ENCODE measurements around the gene ZNF574.

ZNF574 gene

DNA sequence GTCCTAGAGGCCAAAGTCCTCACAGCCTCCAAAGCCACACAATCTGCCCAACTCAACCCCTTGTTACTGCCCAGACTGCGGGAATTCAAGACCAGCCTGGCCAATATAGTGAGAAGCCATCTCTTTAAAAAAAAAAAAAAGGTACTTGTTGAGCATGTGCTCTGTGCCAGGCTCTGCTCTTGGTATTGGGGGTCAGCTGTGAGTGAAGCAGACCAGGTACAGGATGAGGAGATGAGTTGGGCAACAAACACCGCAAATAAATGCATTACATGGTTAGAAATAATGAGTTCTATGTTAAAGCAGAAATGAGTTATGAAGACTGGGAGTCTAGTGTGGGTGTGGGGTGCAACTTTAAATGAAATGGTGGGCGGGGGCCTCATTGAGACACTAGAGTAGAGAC is 15.8 kb upstream of the ZNF574 start:
- no peak for DNase-seq

DNA sequence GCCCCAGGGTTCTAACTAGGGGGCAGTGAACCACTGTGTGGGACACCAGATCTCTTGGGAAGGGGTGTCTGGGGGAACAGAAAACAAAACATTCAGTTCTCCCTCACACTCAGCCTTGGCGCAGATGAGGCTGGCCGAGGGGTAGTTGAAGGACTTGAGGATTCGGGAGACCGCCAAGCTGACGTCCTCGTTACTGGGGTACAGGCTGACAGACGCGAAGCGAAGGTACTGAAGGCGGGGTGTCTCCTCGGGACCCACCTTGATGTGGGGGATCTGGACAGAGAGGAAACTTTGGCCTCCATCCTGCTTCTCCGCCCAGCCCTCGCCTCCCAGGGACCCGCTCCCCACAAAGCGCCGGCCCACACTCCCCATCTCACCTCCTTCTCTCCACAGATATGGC is 13.6 kb upstream of the ZNF574 start:
- DNase-seq = no peak

DNA sequence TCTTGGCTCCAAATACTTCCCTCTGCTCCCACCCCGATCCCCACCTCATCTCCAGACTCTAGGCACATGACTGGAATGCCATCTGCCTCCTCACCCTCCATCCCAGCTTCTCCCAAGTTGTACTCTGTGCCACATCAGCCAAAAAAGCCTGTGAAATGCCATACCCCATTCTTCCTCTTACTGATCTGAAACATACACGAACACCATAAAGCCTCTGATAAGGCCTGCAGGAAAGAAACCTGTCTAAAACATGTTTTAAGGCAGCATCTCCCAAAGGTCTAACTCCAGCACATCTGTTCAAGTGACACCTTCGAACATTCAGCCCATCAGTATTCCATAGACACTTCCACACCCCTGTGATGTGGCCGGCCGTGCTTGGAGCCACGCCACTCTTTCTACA is 11.5 kb upstream of the ZNF574 start:
- DNase-seq = no peak

DNA sequence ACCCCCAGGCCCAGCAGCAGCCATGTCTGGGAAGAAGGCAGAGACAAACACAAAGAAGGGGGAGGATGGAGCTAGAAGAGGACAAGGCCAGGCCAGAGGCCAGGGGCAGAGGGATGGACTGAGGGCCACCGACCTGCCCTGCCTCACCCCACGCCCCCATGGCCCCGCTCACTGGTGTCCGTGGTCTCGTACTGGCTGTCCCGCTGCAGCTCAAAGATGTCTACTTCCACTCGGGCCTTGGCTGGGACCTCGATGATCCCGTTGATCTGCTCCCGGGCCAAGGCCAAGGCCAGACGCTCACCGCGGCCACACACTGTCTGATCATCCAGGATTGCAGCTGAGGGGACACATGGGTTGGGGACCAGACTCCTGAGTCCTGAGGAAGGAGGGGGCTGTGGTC is 10.9 kb upstream of the ZNF574 start:
- no peak for DNase-seq

DNA sequence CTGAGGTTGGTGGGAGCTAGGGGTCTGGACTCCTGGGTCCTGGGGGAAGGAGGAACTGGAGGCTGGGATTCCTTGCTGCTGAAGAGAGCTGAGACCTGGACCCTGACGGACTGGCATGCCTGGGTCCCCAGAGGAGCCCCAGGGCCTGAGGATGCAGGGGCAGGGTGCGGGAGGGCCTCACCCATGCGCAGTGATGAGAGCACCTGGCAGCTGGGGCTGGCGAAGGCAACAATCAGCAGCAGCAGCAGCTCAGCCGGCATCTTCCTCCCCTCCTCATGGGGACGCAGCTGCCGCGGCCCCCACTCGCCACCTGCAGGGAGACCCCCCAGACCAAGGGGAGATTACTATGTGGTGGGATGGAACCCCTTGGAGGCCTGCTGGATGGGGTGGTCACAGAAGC is 10.5 kb upstream of the ZNF574 start:
- DNase-seq = no peak

DNA sequence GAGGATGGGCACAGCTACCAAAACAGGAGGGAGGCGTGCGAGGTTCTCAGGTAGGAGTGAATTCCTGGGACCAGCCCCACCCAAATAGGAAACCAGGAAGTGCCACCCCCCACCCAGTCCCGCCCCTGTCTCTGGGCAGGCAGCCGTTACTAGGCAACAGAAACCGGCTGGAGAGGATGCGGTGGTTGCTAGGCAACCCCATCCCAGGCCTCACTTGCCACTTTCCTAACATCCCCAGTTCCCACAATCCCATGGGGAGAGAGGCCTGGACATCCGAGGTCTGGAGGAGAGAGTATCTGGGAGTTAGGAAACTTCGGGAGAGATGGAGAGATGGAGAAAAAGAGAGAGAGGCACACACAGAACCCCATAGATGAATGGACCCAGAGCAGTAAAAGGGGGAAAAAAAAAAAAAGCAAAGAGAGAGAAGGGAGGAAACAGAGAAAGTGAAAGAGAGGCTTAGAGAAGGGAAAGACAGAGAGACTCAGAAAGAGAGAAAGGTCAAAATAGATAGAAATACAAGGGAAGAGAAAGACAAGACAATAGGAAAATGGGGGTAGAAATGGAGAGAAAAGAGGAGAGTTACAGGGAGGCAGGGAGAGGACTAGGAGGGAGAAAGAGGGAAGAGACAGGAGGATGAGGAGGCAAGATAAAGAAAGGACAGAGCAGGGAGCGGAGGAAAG is 9.8 kb upstream of the ZNF574 start:
- peak; percentile 15 for DNase-seq

DNA sequence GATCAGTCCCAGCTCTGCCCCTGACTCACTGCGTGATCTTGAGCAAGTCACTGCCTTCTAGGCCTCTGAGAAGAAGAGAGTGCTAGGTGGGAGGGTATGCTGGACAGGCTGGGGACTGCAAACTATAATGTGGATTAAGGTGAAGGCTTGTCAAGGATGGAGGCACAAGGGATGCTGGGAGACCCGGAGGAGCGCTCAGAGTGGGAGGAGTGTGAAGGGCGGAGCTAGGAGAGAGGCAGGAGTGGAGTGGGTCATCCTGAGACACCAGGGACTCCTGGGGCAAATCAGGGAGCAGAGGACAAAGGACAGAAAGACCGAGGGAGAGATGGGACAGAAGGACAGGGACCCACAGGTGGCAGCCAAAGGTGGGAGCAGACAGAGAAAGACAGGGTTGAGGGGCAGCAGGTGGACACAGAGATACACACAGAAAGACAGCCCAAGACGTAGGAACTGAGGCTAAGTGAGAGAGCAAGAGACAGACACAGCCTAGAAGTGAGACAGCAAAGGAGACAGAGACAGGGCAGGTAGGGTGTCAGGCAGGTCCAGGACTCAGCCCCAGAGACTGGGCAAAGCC is 8.6 kb upstream of the ZNF574 start:
- no peak for DNase-seq

DNA sequence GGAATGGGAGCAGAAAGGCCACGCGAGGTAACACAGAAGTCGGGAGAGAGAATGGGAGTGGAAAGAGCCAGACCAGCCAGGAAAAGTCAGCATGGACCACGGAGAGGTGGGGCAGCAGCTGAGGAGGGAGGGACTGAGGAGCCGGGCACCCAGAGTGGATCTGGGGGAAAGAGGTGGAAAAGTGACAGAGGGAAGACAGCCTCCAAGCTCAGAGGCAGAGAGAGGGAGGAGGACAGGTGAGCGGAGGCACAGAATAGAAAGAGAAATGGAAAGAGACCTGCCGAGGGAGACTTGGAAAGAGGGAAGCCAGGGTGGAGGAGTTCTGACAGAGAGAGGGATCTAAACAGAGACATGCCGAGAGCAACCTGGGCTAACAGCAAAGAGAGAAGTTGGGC is 7.6 kb upstream of the ZNF574 start:
- DNase-seq = no peak

DNA sequence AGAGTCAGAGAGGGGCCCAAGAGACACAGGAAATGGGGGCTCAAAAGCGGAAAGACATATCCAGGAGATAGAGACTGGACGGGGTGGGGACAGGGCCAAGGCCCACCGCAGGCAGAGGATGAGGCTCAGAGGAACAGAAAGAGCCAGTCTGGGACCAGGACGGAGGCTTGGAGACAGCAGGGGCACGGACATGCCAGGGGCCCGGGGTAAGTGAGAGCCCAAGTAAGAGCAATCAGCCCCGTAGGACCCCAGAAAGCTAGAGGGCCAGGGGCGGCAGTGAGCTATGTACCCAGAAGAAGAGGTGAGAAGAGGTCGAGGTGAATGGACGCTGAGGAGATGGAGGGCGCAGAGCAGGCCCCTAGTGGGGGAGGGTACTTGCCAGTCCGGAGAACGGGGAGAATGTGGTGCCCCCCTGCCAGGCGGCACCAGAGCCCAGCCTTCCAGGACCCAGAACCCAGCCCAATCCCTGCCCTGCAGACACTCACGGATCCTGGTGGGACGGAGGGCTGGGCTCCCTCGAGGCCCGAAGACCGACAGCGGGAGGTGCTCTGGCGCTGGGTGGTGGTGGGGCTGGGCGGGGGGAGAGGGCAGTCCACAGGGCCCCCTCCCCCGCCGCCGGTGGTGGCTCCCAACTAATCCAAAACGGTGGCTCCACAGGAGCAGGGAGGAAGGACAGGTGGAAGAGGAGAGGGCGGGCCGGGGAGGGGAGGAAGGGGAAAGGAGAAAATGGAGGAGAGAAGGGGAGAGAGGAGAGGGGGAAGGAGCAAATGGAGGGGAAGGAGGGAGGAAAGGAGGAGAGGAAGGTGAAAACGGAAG is 7.0 kb upstream of the ZNF574 start:
- no peak for DNase-seq

DNA sequence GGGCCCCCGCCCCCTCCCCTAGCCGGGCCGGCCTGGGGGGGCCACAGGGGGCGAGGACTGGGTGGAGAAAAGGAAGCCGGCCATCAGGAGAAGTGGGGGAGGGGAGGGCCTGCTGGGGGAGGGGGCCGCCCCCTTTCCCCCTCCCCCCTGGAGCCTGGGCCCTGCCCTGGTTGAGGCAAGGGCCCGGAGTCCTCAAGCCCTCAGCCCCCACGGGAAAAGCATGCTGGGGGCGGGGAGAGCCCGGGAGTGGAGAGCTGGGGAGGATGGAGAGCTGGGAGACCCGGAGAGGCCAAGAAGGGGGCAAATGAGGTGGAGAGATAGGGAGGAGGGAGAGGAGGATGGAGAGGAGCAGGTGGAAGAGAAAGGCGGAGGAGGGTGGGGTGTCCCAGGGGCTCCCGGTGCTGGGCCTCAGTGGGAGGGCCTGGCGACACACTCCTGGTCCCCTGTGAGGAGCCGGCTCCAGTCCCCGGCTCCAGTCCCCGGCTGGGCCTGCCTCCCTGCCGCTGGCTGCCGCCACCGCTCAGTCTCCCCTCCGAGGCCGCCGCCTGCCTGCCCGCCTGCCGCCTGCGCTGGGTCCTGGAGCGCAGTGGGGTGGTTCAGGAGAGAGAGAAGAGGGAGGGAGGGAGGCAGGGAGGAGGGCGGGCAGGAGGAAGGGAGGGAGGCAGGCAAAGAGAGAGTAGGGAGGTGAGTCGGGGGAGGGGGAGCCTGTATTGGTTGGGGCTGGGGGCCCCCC is 6.2 kb upstream of the ZNF574 start, which contains the start of gene GRIK5:
TSS of gene GRIK5 (minus strand) at position 588 of the 733 bp plus-strand sequence. CDS start 4,436 bp downstream, outside the sequence.
- no peak for DNase-seq

DNA sequence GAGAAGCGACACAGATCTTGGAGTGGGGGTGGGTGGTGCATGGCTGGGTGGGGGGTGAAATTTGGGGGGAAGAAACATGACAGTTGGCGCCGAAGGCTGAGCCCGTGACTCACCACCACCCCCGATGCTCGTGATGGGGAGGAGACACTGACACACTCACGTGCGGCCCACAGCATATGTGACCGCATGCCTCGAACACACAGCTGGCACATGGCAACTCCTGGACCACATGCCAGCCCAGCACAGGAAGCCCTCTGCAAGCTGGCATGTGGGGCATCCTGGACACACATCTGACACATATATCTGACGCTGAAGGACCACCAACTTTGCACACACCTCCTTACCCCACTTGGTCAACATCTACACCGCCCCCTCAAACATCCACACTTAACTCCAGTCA is 4.7 kb upstream of the ZNF574 start:
- no peak for DNase-seq

DNA sequence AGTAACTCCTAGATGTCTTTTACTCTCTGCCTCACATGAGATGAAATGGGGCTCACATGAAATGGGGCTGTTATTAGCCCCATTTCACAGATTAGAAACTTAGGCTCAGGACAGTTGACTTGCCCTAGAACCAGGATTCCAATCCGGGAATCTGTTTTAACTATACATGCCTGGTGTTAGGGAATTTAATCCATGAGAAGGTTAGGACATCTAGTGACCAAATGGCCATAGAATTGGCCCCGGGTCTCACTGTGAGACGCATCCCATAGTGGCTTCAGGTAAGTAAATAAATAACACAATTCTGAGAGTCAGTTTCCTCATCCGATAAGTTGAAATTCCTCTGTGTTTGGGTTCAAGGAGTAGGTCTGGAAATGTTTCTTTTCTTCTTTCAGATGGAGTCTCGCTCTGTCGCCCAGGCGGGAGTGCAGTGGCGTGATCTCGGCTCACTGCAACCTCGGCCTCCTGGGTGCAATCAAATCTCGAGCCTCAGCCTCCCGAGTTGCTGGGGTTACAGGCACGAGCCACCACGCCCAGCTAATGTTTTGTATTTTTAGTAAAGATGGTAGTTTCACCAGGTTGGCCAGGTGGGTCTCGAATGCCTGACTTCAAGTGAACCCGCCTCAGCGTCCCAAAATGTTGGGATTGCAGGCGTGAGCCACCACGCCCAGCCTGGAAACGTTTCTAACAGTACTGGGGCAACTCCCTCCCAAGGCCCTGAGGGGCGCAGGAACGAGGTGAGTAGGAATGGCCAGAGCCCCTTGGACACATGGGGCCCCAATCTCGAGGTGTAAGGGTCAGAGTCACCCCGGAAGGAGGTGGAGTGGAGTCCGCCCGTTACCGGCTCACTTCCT is 1.2 kb upstream of the ZNF574 start:
- DNase-seq = peak; percentile 15

DNA sequence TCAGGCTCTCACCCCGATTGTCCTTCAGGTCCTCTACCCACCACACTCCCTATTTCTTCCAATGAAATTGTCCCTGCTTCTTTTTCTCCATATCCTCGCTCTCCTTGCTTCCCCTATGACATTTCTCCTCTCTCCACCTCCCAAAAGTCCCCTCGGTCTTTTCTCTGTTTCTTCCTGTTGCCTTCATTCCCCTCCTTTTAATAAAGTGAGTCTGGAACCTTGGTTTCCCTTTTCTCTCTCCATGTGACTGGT is 676 bp upstream of the ZNF574 start:
- no peak for DNase-seq

DNA sequence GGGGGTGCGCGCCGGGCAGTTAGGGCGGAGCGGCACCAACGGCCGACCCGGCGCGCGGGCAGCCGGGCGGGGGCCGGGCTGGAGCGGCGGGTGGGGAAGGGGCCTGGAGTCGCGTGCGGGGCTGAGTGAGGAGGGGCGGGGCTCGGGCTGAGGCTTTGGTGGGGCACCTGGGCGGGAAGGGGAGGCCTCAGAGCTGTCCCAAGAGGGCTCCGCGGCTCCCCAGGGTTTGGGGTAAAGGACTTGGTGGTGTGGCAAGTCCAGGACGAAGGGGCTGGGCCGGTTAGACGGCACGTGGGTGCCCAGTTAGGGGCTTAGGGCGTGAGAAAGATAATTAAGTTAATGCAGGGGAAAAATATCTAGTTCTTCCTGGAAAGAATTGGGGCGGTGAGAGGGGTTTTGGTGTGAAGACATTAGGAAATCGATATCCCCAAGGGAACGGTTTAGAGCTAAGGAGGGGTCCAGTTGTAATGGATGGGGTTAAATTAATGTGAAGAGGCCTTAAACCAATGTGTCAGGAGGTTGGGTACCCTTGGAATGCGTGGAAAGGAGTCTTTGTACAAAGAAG is 496 bp downstream of the ZNF574 start:
- DNase-seq = no peak

DNA sequence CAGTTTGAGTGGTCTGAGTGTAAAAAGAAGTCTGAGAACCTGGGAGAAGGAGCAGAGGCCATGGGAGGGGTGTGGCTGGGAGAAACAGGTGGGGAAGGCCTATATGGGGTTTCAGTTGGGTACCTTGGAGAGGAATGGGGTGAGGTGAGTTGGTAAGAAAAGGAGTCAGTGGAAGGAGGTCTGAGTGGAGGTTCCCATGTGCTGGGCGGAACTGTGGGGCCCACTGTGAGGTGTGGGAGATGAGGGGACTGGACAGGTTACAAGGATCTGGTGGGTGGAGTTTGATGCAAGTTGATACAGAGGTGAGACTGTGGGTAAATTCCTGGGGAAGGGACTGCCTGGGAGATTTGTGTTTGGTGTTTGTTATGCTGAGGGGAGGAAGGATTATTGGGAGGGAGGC is 2.1 kb downstream of the ZNF574 start:
- DNase-seq = no peak

DNA sequence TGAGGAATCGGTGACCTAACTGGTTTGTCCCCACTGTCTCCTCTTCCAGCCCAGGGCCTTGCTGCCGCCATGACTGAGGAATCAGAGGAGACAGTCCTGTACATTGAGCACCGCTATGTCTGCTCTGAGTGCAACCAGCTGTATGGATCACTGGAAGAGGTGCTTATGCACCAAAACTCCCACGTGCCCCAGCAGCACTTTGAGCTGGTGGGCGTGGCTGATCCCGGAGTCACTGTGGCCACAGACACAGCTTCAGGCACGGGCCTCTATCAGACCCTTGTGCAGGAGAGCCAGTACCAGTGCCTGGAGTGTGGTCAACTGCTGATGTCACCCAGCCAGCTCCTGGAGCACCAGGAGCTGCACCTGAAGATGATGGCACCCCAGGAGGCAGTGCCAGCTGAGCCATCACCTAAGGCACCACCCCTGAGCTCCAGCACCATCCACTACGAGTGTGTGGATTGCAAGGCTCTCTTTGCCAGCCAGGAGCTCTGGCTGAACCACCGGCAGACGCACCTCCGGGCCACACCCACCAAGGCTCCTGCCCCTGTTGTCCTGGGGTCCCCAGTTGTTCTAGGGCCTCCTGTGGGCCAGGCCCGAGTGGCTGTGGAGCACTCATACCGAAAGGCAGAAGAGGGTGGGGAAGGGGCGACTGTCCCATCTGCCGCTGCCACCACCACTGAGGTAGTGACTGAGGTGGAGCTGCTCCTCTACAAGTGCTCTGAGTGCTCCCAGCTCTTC is 2.7 kb downstream of the ZNF574 start:
- DNase-seq = no peak

DNA sequence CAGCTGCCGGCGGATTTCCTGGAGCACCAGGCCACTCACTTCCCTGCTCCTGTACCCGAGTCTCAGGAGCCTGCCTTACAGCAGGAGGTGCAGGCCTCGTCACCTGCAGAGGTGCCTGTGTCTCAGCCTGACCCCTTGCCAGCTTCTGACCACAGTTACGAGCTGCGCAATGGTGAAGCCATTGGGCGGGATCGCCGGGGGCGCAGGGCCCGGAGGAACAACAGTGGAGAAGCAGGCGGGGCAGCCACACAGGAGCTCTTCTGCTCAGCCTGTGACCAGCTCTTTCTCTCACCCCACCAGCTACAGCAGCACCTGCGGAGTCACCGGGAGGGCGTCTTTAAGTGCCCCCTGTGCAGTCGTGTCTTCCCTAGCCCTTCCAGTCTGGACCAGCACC is 3.3 kb downstream of the ZNF574 start:
- DNase-seq = no peak

DNA sequence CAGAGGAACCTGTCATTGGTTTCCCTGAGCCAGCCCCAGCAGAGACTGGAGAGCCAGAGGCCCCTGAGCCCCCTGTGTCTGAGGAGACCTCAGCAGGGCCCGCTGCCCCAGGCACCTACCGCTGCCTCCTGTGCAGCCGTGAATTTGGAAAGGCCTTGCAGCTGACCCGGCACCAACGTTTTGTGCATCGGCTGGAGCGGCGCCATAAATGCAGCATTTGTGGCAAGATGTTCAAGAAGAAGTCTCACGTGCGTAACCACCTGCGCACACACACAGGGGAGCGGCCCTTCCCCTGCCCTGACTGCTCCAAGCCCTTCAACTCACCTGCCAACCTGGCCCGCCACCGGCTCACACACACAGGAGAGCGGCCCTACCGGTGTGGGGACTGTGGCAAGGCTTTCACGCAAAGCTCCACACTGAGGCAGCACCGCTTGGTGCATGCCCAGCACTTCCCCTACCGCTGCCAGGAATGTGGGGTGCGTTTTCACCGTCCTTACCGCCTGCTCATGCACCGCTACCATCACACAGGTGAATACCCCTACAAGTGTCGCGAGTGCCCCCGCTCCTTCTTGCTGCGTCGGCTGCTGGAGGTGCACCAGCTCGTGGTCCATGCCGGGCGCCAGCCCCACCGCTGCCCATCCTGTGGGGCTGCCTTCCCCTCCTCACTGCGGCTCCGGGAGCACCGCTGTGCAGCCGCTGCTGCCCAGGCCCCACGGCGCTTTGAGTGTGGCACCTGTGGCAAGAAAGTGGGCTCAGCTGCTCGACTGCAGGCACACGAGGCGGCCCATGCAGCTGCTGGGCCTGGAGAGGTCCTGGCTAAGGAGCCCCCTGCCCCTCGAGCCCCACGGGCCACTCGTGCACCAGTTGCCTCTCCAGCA is 4.2 kb downstream of the ZNF574 start:
- no peak for DNase-seq

DNA sequence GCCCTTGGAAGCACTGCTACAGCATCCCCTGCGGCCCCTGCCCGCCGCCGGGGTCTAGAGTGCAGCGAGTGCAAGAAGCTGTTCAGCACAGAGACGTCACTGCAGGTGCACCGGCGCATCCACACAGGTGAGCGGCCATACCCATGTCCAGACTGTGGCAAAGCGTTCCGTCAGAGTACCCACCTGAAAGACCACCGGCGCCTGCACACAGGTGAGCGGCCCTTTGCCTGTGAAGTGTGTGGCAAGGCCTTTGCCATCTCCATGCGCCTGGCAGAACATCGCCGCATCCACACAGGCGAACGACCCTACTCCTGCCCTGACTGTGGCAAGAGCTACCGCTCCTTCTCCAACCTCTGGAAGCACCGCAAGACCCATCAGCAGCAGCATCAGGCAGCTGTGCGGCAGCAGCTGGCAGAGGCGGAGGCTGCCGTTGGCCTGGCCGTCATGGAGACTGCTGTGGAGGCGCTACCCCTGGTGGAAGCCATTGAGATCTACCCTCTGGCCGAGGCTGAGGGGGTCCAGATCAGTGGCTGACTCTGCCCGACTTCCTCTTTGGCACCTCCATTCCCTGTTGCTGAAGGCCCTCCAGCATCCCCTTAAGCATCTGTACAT is 4.9 kb downstream of the ZNF574 start:
- DNase-seq = no peak

DNA sequence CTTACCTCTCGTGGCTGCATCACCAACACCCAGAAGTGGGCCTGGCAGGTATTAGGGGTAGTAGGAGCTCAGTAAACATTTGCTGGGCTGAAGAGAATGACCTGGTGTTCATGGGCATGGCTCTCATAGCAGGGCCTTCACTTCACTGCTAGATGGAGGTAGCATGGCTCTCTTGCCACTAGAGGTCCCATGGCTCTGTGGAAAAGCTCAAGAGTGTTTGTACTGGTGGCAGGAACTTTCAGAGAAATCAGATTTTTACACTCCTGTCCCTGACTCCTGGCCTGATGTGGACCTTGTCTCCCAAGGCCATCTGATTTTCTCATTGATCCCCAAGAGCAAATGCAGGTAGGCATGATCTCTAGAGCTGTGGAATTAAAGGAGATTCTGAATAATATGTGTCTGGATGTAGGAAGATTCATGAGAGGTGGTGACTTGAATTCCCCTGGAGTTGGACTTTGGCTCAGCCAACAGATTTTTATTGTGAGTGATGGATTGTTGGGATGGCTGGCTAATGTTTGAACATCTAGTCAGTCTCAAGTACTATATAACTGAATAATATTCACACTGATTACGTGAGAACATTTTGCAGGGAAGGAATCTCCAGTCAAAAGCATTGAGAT is 5.7 kb downstream of the ZNF574 start:
- peak; percentile 58 for DNase-seq

Measured in EL (cell line).